Memory B cell (primary cell): ENCODE measurements around the gene ITGA3.

Experiments
- ATAC-seq: fragments of 150-1000 bp; cut with Tn5 transposase; 2 replicates; pipeline ENCODE4 v1.10.0; 2021; ENCODE audit warnings: low read depth, mild to moderate bottlenecking, moderate library complexity
- DNase-seq, 2 donors: peaks; one replicate each; pipeline ENCODE4 v3.0.0; 2022; ENCODE audit warnings: low spot score in 2 of 2
- H3K27ac Mint-ChIP-seq: one replicate; pipeline ENCODE4 v1.8.0; 2022; ENCODE audit warnings: mild to moderate bottlenecking, moderate library complexity, mixed read lengths
- H3K27me3 Mint-ChIP-seq: one replicate; pipeline ENCODE4 v1.8.0; 2022; ENCODE audit warnings: mixed read lengths
- H3K36me3 Mint-ChIP-seq: one replicate; pipeline ENCODE4 v1.8.0; 2022; ENCODE audit warnings: mild to moderate bottlenecking, mixed read lengths
- H3K4me1 Mint-ChIP-seq: one replicate; pipeline ENCODE4 v1.8.0; 2022; ENCODE audit warnings: mixed read lengths
- H3K4me3 Mint-ChIP-seq: one replicate; pipeline ENCODE4 v1.8.0; 2022; ENCODE audit warnings: mild to moderate bottlenecking, moderate library complexity, mixed read lengths
- H3K9me3 Mint-ChIP-seq: one replicate; pipeline ENCODE4 v1.8.0; 2022; ENCODE audit warnings: mixed read lengths

Gene ITGA3

DNA sequence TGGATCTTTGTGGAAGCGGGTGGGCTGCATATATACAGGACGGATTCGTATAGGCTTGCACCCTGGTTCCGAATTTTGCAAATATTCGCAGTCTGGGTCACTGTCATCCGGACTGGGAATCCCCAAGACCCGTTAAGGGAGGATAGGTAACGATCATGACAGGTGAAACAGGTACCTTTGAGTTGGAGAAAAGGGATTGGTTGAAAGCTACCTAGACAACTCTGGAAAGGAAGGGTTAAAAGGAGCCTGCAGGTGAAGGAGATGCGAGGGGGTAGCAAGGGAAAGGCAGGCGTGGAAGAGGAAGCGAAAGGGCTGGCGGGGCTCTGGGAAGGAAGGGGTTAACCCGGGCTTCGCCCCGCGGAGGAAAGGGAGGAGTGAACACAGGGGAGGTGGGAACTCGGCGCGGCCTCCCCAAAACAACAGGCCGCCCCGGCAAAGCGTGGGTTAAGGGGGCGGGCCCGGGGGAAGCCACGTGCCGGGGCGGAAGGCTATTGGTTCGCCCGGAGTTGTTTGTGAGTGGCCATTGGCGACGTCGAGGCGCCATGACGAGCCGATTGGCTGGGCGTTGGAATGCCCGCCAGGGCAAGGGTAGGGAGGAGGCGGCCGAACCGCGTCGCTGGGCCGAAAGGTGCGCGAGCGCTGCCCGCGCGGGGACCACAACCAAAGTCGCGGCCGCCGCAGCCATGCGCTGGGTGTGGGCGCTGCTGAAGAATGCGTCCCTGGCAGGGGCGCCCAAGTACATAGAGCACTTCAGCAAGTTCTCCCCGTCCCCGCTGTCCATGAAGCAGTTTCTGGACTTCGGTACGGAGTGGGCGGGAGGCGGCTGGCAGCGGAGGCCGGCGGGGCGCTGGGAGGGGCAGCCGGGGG is 39.1 kb downstream of the ITGA3 start, which contains the start of gene PDK2:
PDK2 (plus strand) TSS at position 599 of the 867 bp plus-strand sequence; CDS start at position 684, 85 bp downstream.
- no peaks in the 10 kb centered on the region for H3K27me3 Mint-ChIP-seq
- ATAC-seq = peak; percentile 88
- peak within 1 kb of the TSS; percentile 87 for H3K27ac Mint-ChIP-seq
- peaks cover 2% of the 10 kb centered on the region for H3K36me3 Mint-ChIP-seq
- peak; percentile 94 to 98 for DNase-seq
- peak within 1 kb of the TSS; percentile 92 for H3K4me3 Mint-ChIP-seq
- peaks cover 21% of the 10 kb centered on the region for H3K4me1 Mint-ChIP-seq
- no peaks in the 10 kb centered on the region for H3K9me3 Mint-ChIP-seq

DNA sequence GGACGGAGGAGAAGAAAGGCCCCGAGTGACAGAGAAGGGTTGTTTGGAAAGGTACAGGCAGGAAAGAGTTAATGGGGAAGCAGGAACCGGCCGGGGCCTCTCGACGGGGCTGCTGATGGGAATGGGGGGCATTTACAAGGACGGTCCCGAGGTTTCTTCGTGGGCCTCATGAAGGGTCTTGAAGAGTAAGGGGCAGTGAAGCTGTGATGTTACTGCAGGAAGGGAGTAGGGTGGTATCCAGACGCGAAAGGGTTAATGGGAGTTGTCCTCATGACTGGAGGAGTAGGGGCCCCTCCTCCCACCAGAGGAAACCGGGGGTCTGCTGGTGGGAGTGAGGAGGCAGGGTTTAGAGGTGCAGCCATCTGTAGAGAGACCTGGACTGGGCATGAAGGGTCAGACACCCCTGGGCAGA is 39.7 kb downstream of the ITGA3 start:
- H3K27ac Mint-ChIP-seq = peak overlapping the region; percentile 87
- peak overlapping the region; percentile 92 for H3K4me3 Mint-ChIP-seq
- H3K27me3 Mint-ChIP-seq = no peaks in the 10 kb centered on the region
- H3K36me3 Mint-ChIP-seq = peaks cover 2% of the 10 kb centered on the region
- no peaks in the 10 kb centered on the region for H3K9me3 Mint-ChIP-seq
- DNase-seq = no peak
- ATAC-seq = no peak
- H3K4me1 Mint-ChIP-seq = peaks cover 21% of the 10 kb centered on the region

DNA sequence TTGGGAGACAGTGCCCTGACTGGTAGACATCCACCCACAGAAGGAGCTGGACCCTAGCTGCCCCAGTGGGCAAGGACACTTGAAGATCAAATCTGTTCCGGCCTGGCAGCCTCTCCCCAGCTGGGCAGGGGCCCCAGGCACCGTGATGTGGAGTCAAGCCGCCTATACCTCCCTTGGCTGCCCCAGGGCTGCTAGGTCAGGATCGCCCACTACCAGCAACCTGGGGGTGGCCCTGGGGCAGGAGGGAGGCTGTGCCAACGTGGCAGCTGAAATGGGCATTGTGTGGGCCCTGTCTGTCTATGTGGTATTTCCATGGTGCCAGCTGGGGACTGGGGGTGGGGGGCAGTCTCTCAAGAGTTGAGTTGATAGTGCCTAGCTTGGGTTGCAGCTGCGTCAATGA is 40.2 kb downstream of the ITGA3 start:
- H3K9me3 Mint-ChIP-seq = no peaks in the 10 kb centered on the region
- H3K27ac Mint-ChIP-seq = peak overlapping the region; percentile 87
- no peaks in the 10 kb centered on the region for H3K27me3 Mint-ChIP-seq
- ATAC-seq (no peak), DNase-seq (no peak)
- peaks cover 21% of the 10 kb centered on the region for H3K4me1 Mint-ChIP-seq
- peaks cover 2% of the 10 kb centered on the region for H3K36me3 Mint-ChIP-seq
- peak overlapping the region; percentile 92 for H3K4me3 Mint-ChIP-seq

- no peak for DNase-seq
- H3K4me3 Mint-ChIP-seq = no peak overlapping the region
- H3K9me3 Mint-ChIP-seq = no peaks in the 10 kb centered on the region
- peaks cover 21% of the 10 kb centered on the region for H3K4me1 Mint-ChIP-seq
- no peak for ATAC-seq
- H3K27me3 Mint-ChIP-seq = no peaks in the 10 kb centered on the region
- no peak overlapping the region for H3K27ac Mint-ChIP-seq
- peaks cover 2% of the 10 kb centered on the region for H3K36me3 Mint-ChIP-seq
Measured at GRCh38 chr17:50096758-50097157, 40.8 kb downstream of the ITGA3 start.

GRCh38 chr17:50097455-50097854 is 41.5 kb downstream of the ITGA3 start:
- H3K27ac Mint-ChIP-seq = no peak overlapping the region
- DNase-seq (no peak), ATAC-seq (no peak)
- H3K4me3 Mint-ChIP-seq = no peak overlapping the region
- peaks cover 21% of the 10 kb centered on the region for H3K4me1 Mint-ChIP-seq
- H3K36me3 Mint-ChIP-seq = peaks cover 2% of the 10 kb centered on the region
- no peaks in the 10 kb centered on the region for H3K27me3 Mint-ChIP-seq
- H3K9me3 Mint-ChIP-seq = no peaks in the 10 kb centered on the region

GRCh38 chr17:50097926-50098325 is 42.0 kb downstream of the ITGA3 start:
- Mint-ChIP-seq H3K4me1 (peaks cover 21% of the 10 kb centered on the region), H3K27ac (no peak overlapping the region)

GRCh38 chr17:50098583-50098982 is 42.7 kb downstream of the ITGA3 start:
- ATAC-seq = no peak
- Mint-ChIP-seq H3K27me3 (no peaks in the 10 kb centered on the region), H3K36me3 (peaks cover 2% of the 10 kb centered on the region), H3K4me3 (no peak overlapping the region), H3K9me3 (no peaks in the 10 kb centered on the region), H3K27ac (peak overlapping the region; percentile 33), H3K4me1 (peaks cover 21% of the 10 kb centered on the region)
- DNase-seq = no peak

More at GRCh38 chr17:50097926-50098325, 42.0 kb downstream of the ITGA3 start:
- DNase-seq (no peak), ATAC-seq (no peak)
- no peaks in the 10 kb centered on the region for H3K27me3 Mint-ChIP-seq
- no peak overlapping the region for H3K4me3 Mint-ChIP-seq
- no peaks in the 10 kb centered on the region for H3K9me3 Mint-ChIP-seq
- H3K36me3 Mint-ChIP-seq = peaks cover 2% of the 10 kb centered on the region

GRCh38 chr17:50099003-50099402 is 43.1 kb downstream of the ITGA3 start:
- ATAC-seq (no peak), DNase-seq (no peak)
- H3K36me3 Mint-ChIP-seq = peaks cover 2% of the 10 kb centered on the region
- peak overlapping the region; percentile 33 for H3K27ac Mint-ChIP-seq
- H3K4me1 Mint-ChIP-seq = peaks cover 21% of the 10 kb centered on the region
- no peaks in the 10 kb centered on the region for H3K9me3 Mint-ChIP-seq
- H3K4me3 Mint-ChIP-seq = no peak overlapping the region
- H3K27me3 Mint-ChIP-seq = no peaks in the 10 kb centered on the region

GRCh38 chr17:50100480-50100883 is 44.6 kb downstream of the ITGA3 start:
- no peak overlapping the region for H3K4me3 Mint-ChIP-seq
- H3K27ac Mint-ChIP-seq = no peak overlapping the region
- H3K4me1 Mint-ChIP-seq = peaks cover 18% of the 10 kb centered on the region
- DNase-seq (no peak), ATAC-seq (no peak)
- no peaks in the 10 kb centered on the region for H3K9me3 Mint-ChIP-seq
- peaks cover 8% of the 10 kb centered on the region for H3K36me3 Mint-ChIP-seq
- H3K27me3 Mint-ChIP-seq = no peaks in the 10 kb centered on the region

GRCh38 chr17:50100921-50101345 is 45.0 kb downstream of the ITGA3 start:
- peaks cover 10% of the 10 kb centered on the region for H3K36me3 Mint-ChIP-seq

DNA sequence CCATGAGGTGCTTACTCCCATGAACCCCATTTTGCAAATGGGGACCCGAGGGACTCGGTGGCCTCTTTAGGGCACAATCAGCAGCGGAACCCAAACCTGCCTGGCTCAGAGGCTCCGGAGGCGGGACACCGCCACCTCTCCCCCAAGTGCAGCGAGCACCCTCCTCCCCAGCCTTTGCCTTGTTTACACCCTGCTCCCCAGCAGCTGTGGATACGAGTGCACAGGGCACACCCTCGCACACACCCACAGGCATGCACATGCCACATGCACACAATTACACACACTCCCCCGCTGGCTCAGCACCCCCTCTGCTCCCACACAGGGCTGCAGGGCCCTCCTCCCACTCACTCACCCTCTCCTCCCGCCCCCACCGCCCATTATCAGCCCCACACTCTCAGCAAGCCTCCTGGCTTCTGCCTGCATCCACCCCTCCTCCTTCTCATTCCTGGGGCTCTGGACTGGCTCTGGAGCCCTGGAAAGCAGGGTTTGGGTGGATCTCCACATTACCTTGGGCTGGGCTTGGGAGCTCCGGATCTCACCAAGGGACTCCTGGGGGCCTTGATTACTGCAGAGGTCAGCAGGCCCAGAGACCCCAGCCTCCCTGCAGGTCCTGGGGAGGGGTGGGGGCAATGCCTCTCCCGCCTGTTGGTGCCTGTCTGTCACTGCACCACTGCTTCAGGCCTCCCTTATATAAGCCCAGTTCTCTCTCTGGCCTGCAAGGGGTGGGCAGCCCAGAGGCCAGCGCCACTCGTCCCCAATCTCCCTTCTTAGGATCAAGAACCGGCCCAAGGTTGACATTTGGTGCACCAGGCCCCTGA is 45.6 kb downstream of the ITGA3 start:
- no peak for ATAC-seq
- no peak for DNase-seq
- Mint-ChIP-seq H3K4me1 (peaks cover 7% of the 10 kb centered on the region), H3K4me3 (no peak overlapping the region), H3K27me3 (no peaks in the 10 kb centered on the region), H3K36me3 (peaks cover 12% of the 10 kb centered on the region), H3K27ac (no peak overlapping the region), H3K9me3 (no peaks in the 10 kb centered on the region)

More at GRCh38 chr17:50100921-50101345, 45.0 kb downstream of the ITGA3 start:
- H3K27me3 Mint-ChIP-seq = no peaks in the 10 kb centered on the region
- no peak overlapping the region for H3K4me3 Mint-ChIP-seq
- H3K9me3 Mint-ChIP-seq = no peaks in the 10 kb centered on the region
- DNase-seq = no peak
- no peak for ATAC-seq
- peaks cover 13% of the 10 kb centered on the region for H3K4me1 Mint-ChIP-seq
- no peak overlapping the region for H3K27ac Mint-ChIP-seq

GRCh38 chr17:50102164-50102991 is 46.5 kb downstream of the ITGA3 start:
- H3K4me1 Mint-ChIP-seq = peaks cover 6% of the 10 kb centered on the region
- no peaks in the 10 kb centered on the region for H3K27me3 Mint-ChIP-seq
- ATAC-seq (no peak), DNase-seq (no peak)
- H3K4me3 Mint-ChIP-seq = no peak overlapping the region
- H3K27ac Mint-ChIP-seq = no peak overlapping the region
- H3K36me3 Mint-ChIP-seq = peaks cover 15% of the 10 kb centered on the region
- H3K9me3 Mint-ChIP-seq = no peaks in the 10 kb centered on the region

DNA sequence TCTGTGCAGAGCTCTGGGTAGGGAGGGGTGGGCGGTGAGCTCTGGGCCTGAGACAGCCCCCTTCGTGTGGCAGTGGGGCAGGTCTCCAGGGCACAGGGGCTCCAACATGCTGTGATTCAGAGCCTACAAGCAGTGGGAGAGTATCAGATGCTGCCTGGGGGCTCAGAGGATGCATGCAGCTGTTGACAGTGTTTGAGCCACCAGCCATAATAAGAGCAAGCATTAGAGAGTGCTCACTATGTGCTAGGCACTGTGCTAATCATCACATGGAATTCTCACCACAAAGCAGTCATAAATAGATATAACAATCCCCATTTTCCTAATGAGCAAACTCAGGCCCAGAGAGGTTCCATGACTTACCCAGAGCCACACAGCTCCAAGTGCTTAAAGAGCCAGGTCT is 47.3 kb downstream of the ITGA3 start:
- H3K27me3 Mint-ChIP-seq = no peaks in the 10 kb centered on the region

More for the DNA sequence above, 47.3 kb downstream of the ITGA3 start:
- H3K9me3 Mint-ChIP-seq = no peaks in the 10 kb centered on the region
- H3K36me3 Mint-ChIP-seq = peaks cover 16% of the 10 kb centered on the region
- no peak for DNase-seq
- H3K27ac Mint-ChIP-seq = no peak overlapping the region
- no peak overlapping the region for H3K4me3 Mint-ChIP-seq
- H3K4me1 Mint-ChIP-seq = peaks cover 6% of the 10 kb centered on the region
- ATAC-seq = no peak
